Esophagus muscularis mucosa (tissue), 4 donors: ENCODE measurements around the gene BUB1B. TPM values are rescaled to one million over a fixed set of nuclear protein-coding genes. Genes with fewer than 3 reads are reported as not detected.

Source experiments
- DNase-seq: peaks from one replicate; pipeline ENCODE4 v3.0.0-alpha.2; 2017; ENCODE audit errors: extremely low spot score
- H3K27ac ChIP-seq, 4 donors: fragments of 200-600 bp; sonication (generic); replicated peaks in 1 of 4; 1 replicate in 3 of 4; 2 replicates in 1 of 4; pipeline ENCODE4 v1.5.1; 2016 to 2019; ENCODE audit warnings: mild to moderate bottlenecking in 1 of 4
- H3K27me3 ChIP-seq, 4 donors: fragments of 200-600 bp; sonication (generic); one replicate each; pipeline versions ENCODE4 v1.5.1 to v1.6.0; 2016 to 2019
- H3K36me3 ChIP-seq, 4 donors: fragments of 200-600 bp; sonication (generic); one replicate each; pipeline ENCODE4 v1.5.1; 2016 to 2019
- H3K4me1 ChIP-seq, 4 donors: fragments of 200-600 bp; sonication (generic); one replicate each; pipeline ENCODE4 v1.5.1; 2016 to 2019
- H3K4me3 ChIP-seq, 4 donors: fragments of 200-600 bp; sonication (generic); 1 replicate in 2 of 4; 2 replicates in 2 of 4; pipeline ENCODE4 v1.5.1; 2016 to 2019; ENCODE audit warnings: mild to moderate bottlenecking in 4 of 4, moderate library complexity in 1 of 4
- H3K9me3 ChIP-seq, 4 donors: fragments of 200-600 bp; sonication (generic); 1 replicate in 3 of 4; 2 replicates in 1 of 4; pipeline ENCODE4 v1.5.1; 2016 to 2019
- EP300 ChIP-seq: sonication (generic); formaldehyde crosslinking; IDR thresholded peaks from one replicate; pipeline ENCODE4 v1.6.1; 2017; ENCODE audit warnings: antibody characterized with exemption
- POLR2A ChIP-seq: fragments of 450-650 bp; IDR thresholded peaks from one replicate; pipeline ENCODE4 v1.6.1; 2017; ENCODE audit warnings: antibody characterized with exemption, moderate library complexity, mild to moderate bottlenecking, low read depth
- POLR2AphosphoS5 ChIP-seq, 2 donors: sonication (generic); formaldehyde crosslinking; IDR thresholded peaks; one replicate each; pipeline ENCODE4 v1.6.1; 2017; ENCODE audit warnings: antibody characterized with exemption in 2 of 2
- WGBS: methylation state at CpG from one replicate; pipeline ENCODE4 v1.1.5; 2018; 5-methylcytosine and 5-hydroxymethylcytosine counted together
- intact Hi-C: fragments of 100-400 bp; cut with DNase I; formaldehyde crosslinking; loops from one replicate; pipeline ENCODE4 v1.15.1; 2023
- total RNA-seq, 4 donors: library from RNA; depleted of rRNA; stranded (reverse); fragments of >200 nt; gene quantifications; one replicate each; pipeline versions ENCODE4 v1.1.0 to v1.2.1, GENCODE V29; 2016
- TF ChIP-seq, protein P1 (sequence below), 3 experiments: fragments of 200-600 bp in 2 of 3; fragments of 450-650 bp in 1 of 3; sonication (generic) in 2 of 3; IDR thresholded peaks; one replicate each; pipeline ENCODE4 v1.5.1; 2017 to 2019; ENCODE audit warnings: antibody characterized with exemption in 3 of 3, mild to moderate bottlenecking in 2 of 3, moderate library complexity in 1 of 3

The BUB1B gene
- total RNA-seq, 4 donors from 2014 or later = 0.06 to 1.3 (median 0.17) TPM; not detected in 1

DNA sequence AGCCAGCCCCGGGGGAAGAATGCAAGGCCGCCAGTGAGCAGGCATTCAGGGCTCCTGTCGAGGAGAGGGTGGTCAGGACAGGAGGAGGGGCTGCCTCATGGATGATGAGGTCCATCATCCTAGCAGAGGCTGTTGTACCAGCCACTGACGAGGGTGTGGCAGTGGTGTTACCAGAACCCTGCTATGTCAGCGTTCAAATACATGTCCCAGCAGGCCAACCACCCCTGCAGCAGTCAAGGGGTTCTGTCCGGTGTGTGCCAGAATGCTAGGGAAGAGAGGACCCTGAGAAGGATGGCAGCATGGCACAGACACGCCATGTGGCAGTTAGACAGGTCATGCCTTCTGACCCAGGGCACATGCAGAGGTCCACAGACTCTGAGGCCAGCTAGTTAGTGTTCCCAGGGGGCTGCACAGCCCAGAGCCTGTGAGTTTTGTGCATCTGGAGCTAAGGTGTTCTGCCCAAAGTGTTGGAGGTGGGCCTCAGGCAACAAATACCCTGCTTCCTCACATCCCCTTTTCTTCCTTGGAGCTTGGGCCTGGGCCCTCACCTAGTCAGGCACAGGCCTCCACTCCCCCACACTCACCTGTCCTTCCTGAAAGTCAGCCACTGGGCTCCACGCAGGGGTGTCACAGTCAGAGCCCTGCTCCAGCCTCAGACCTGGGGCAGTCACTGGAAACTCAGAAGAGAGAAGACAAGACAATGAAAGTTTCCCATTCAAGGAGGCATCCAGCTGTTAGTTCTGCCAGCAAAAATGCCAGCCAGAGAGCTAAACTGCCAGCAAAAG lies 85.8 kb downstream of the BUB1B start:
- WGBS = 96% methylated on average over 4 of the region's 8 CpGs
- no peak overlapping the region for H3K27ac ChIP-seq
- no peaks in the 10 kb centered on the region for H3K27me3 ChIP-seq
- intact Hi-C loops = no loop called here
- H3K4me1 ChIP-seq = no peaks in the 10 kb centered on the region
- H3K36me3 ChIP-seq = no peaks in the 10 kb centered on the region
- H3K9me3 ChIP-seq = no peaks in the 10 kb centered on the region
- DNase-seq = no peak
- TF ChIP-seq EP300 = no peak
- TF ChIP-seq, protein P1, sequence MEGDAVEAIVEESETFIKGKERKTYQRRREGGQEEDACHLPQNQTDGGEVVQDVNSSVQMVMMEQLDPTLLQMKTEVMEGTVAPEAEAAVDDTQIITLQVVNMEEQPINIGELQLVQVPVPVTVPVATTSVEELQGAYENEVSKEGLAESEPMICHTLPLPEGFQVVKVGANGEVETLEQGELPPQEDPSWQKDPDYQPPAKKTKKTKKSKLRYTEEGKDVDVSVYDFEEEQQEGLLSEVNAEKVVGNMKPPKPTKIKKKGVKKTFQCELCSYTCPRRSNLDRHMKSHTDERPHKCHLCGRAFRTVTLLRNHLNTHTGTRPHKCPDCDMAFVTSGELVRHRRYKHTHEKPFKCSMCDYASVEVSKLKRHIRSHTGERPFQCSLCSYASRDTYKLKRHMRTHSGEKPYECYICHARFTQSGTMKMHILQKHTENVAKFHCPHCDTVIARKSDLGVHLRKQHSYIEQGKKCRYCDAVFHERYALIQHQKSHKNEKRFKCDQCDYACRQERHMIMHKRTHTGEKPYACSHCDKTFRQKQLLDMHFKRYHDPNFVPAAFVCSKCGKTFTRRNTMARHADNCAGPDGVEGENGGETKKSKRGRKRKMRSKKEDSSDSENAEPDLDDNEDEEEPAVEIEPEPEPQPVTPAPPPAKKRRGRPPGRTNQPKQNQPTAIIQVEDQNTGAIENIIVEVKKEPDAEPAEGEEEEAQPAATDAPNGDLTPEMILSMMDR (IDR thresholded peaks at IDR 0.05) = no peak
- TF ChIP-seq POLR2A = no peak
- TF ChIP-seq POLR2AphosphoS5 (IDR thresholded peaks at IDR 0.05) = no peak
- no peak overlapping the region for H3K4me3 ChIP-seq

DNA sequence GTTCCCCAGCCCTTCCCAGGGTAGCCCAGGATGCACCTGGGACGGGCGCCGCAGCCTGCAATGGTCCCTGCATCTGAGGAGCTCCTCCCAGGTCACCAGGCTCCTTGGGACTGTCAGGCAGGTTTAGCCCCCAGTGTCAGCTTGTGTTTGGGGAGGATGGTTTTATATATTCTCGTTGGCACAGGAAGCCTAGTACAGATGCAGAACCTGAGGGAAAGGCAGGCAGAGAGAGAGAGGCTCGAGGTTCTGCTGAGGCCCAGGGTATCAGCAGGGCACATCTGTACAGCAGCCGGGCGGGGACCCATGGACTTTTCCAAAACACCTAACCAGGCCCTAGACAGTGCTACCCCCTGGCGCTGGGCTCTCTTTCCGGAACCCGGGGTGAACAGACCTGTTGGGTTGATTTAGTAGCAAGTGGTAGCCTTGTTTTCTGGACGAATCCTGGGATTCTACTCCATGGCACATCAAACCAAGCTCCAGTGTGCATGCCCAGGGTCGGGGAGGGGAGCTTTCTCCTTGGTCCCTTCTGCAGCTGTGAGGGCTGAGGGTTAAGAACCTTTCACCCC lies 86.6 kb downstream of the BUB1B start:
- H3K9me3 ChIP-seq = no peaks in the 10 kb centered on the region
- H3K27me3 ChIP-seq = peaks cover 0 to 4% (median under 1%) of the 10 kb centered on the region in 4 donors
- no peak overlapping the region for H3K4me3 ChIP-seq
- peaks cover 5 to 7% (median 5%) of the 10 kb centered on the region in 4 donors for H3K4me1 ChIP-seq
- H3K27ac ChIP-seq = no peak overlapping the region
- intact Hi-C loops = no loop called here
- 90% methylated on average over 12 of the region's 12 CpGs for WGBS
- TF ChIP-seq POLR2A (no peak), POLR2AphosphoS5 (IDR thresholded peaks at IDR 0.05) (no peak), EP300 (no peak)
- TF ChIP-seq, protein P1 (IDR thresholded peaks at IDR 0.05) = no peak
- no peaks in the 10 kb centered on the region for H3K36me3 ChIP-seq
- no peak for DNase-seq

DNA sequence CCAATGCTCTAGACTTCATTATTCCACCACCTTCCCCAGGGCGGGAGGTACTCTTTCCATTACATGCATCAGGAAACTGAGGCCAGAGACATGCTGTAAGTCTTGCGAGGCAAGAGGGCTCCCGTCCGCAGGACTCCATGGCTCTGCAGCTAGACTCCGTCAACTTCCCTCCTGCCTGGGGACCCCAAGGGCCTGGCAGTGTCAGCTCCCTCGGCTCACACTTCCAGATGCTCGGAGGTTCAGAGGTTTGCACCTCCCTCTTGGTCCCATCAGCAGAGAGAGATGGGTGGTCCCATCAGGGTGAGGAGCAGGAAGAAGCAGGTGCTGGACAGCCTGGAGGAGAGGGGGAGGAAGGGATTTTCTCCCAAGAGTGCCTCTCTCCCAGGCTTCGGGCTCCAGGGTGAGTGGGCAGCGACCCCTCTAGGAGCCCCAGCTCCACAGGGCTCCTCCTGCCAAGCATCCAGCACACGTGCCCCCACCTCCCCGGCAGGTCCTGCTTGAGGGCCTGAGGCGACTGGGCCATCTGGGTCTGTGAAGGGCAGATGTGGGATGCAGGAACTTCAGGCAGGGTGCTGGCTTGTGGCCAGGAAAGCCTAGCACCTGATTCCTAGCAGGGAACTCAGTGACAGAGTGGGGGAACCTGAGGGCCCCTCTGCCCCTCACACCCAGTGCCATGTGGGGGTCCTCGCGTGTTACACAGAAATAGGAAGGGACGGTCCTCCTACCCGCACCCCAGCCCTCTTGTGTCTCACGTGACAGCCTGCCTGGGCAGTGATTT lies 87.3 kb downstream of the BUB1B start:
- Histone ChIP-seq H3K9me3 (no peaks in the 10 kb centered on the region), H3K27ac (no peak overlapping the region), H3K4me1 (peaks cover 12 to 14% (median 12%) of the 10 kb centered on the region in 4 donors), H3K4me3 (no peak overlapping the region), H3K36me3 (no peaks in the 10 kb centered on the region), H3K27me3 (peaks cover 0 to 10% (median 4%) of the 10 kb centered on the region in 4 donors)
- TF ChIP-seq, protein P1 (IDR thresholded peaks at IDR 0.05) = no peak
- TF ChIP-seq POLR2A = no peak
- no peak for TF ChIP-seq POLR2AphosphoS5 (IDR thresholded peaks at IDR 0.05)
- intact Hi-C loops = no loop called here
- DNase-seq = no peak
- 87% methylated on average over 14 of the region's 17 CpGs for WGBS

DNA sequence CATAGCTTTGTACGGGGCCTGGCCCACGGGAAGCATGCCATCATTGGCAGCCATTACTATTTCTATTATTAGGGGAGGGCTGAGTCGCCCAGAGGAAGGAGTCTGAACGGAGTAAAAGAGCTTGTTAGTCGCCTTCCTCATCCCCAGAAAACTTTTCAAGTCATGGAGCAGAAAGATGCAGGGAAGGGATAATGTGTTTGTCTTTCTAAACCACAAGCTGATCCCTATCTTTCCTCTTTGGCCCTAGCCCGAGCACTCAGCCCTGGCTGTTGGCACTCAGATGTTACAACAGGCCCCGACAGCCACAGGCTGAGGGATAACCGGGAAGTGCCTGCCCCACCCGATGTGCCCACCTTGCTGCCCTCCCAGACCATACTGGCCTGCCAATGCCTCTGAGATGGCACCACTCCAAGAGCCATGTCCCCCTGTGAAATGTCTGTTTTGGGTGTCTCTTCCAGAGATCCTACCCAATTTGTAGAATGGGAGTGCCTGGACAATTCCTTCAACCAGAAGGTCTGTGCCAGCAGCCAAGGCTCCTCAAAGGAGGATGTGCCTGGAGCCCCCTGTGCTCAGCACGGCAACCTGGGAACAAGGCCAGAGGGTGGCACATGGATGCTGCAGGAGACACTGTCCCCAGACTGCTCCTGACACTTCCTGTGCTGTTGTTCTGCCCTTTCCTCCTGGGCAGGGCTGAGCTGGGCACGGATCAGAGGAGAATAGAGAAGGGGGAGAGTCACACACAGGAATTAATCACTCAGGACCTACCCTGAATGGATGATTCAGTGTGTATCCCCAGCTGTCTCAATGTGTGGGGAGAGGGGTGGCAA lies 88.8 kb downstream of the BUB1B start:
- Histone ChIP-seq H3K9me3 (no peaks in the 10 kb centered on the region), H3K4me1 (peaks cover 17 to 20% (median 19%) of the 10 kb centered on the region in 4 donors), H3K36me3 (no peaks in the 10 kb centered on the region), H3K4me3 (no peak overlapping the region), H3K27ac (no peak overlapping the region), H3K27me3 (peaks cover 0 to 20% (median 4%) of the 10 kb centered on the region in 4 donors)
- WGBS = 75% methylated on average over 10 of the region's 11 CpGs
- TF ChIP-seq EP300 (no peak), POLR2A (no peak), POLR2AphosphoS5 (IDR thresholded peaks at IDR 0.05) (no peak)
- TF ChIP-seq, protein P1 (IDR thresholded peaks at IDR 0.05) = no peak
- intact Hi-C loops = no loop called here
- no peak for DNase-seq
